Measurements from ENCODE around the gene PITPNM1. TPM values are rescaled to one million over a fixed set of nuclear protein-coding genes. Genes with fewer than 3 reads are reported as not detected.
A peak's percentile ranks its signal among the peaks of the same experiment; 100 is the strongest.

The PITPNM1 gene
- total and polyA plus RNA-seq, 2 experiments from 2014 or later: 9.1 to 57.1 TPM

DNA sequence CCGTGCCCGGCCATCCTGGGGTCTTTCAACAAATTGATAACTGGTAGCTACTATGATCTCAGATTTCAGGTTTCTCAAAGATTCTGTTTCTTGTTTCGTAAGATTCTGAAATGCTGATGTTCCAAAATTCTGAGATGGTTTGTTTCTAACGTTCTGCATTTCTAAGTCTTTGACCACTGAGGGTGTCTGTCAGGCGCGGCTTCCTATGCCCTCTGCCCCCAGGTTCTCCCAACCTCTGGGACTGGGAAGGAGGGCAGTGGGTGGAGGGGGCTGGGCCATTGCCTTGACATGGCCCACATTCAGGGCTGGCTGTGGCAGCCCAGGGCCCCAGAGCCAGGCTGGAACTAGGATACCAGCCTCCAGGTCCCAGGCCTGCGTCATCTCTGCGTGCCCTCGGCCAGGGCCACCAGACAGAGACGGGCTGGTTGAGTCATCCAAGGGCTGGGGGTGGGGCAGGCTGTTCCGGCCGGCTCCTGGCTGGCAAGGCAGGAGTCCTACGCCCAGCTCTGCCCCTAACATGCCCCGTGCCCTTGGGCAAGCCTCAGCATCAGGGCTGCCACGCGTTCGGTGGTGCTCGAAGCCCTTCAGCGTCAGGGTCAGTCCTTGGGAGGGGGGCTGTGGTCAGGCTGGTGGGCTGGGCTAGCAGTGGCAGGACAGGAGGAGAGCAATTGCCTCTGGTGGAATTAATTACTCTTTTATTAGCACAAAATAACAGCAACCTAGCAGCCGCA is 41.3 kb downstream of the PITPNM1 start:
- DNase-seq (ENCODE audit: low spot score) (no peak), ATAC-seq (no peak)
- no peak overlapping the region for H3K27ac ChIP-seq (ENCODE audit: low read depth)
- peak overlapping the region; percentile 83; the same call in 1 of the 2 replicates for H3K27ac Mint-ChIP-seq
- H3K4me1 Mint-ChIP-seq: peaks cover 15% of the 10 kb centered on the region; the same call in 2 of the 3 replicates
- no peaks in the 10 kb centered on the region for H4K20me1 ChIP-seq (replicated peaks; ENCODE audit: insufficient read depth)
- H2AFZ ChIP-seq: peak overlapping the region; percentile 84
- peak overlapping the region; percentile 85 for H3K4me3 Mint-ChIP-seq
- no peaks in the 10 kb centered on the region for H3K36me3 ChIP-seq (ENCODE audit: insufficient read depth)
- no peaks in the 10 kb centered on the region for H3F3A ChIP-seq (replicated peaks; ENCODE audit: low read depth)
- H3K9me2 ChIP-seq (ENCODE audit: insufficient read depth): no peaks in the 10 kb centered on the region
- H3K36me3 Mint-ChIP-seq (ENCODE audit: low read depth): no peaks in the 10 kb centered on the region; the same call in 2 of the 3 replicates
- no peaks in the 10 kb centered on the region for H3K27me3 ChIP-seq (ENCODE audit: insufficient read depth)
- H3K27me3 Mint-ChIP-seq (ENCODE audit: insufficient read depth, low read depth, poor library complexity): peaks cover 15% of the 10 kb centered on the region
- H3K4me1 ChIP-seq (ENCODE audit: insufficient read depth): peaks cover 13% of the 10 kb centered on the region; the same call in 1 of the 2 replicates
- H3K4me3 ChIP-seq: peak overlapping the region; percentile 93
- TF ChIP-seq POLR2AphosphoS5 (IDR thresholded peaks at IDR 0.05; ENCODE audit: low read depth) (no peak), EZH2 (IDR thresholded peaks at IDR 0.05; ENCODE audit: low read depth, unreplicated experiment) (no peak), EZH2phosphoT487 (IDR thresholded peaks at IDR 0.05; ENCODE audit: unreplicated experiment) (no peak), ZNF114 (CRISPR knock-in tag; IDR thresholded peaks at IDR 0.05) (no peak), NANOG (IDR thresholded peaks at IDR 0.05; ENCODE audit: borderline replicate concordance) (no peak), ZNF331 (CRISPR knock-in tag; IDR thresholded peaks at IDR 0.05; ENCODE audit: low read depth) (no peak), CREB1 (CRISPR knock-in tag; IDR thresholded peaks at IDR 0.05; ENCODE audit: low read depth) (no peak), JUNB (IDR thresholded peaks at IDR 0.05; ENCODE audit: unreplicated experiment) (no peak), STAT1 (IDR thresholded peaks at IDR 0.05; ENCODE audit: unreplicated experiment) (no peak)
- TF ChIP-seq, protein P1, sequence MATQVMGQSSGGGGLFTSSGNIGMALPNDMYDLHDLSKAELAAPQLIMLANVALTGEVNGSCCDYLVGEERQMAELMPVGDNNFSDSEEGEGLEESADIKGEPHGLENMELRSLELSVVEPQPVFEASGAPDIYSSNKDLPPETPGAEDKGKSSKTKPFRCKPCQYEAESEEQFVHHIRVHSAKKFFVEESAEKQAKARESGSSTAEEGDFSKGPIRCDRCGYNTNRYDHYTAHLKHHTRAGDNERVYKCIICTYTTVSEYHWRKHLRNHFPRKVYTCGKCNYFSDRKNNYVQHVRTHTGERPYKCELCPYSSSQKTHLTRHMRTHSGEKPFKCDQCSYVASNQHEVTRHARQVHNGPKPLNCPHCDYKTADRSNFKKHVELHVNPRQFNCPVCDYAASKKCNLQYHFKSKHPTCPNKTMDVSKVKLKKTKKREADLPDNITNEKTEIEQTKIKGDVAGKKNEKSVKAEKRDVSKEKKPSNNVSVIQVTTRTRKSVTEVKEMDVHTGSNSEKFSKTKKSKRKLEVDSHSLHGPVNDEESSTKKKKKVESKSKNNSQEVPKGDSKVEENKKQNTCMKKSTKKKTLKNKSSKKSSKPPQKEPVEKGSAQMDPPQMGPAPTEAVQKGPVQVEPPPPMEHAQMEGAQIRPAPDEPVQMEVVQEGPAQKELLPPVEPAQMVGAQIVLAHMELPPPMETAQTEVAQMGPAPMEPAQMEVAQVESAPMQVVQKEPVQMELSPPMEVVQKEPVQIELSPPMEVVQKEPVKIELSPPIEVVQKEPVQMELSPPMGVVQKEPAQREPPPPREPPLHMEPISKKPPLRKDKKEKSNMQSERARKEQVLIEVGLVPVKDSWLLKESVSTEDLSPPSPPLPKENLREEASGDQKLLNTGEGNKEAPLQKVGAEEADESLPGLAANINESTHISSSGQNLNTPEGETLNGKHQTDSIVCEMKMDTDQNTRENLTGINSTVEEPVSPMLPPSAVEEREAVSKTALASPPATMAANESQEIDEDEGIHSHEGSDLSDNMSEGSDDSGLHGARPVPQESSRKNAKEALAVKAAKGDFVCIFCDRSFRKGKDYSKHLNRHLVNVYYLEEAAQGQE (IDR thresholded peaks at IDR 0.05; ENCODE audit: unreplicated experiment): no peak
- TF ChIP-seq, protein P2, sequence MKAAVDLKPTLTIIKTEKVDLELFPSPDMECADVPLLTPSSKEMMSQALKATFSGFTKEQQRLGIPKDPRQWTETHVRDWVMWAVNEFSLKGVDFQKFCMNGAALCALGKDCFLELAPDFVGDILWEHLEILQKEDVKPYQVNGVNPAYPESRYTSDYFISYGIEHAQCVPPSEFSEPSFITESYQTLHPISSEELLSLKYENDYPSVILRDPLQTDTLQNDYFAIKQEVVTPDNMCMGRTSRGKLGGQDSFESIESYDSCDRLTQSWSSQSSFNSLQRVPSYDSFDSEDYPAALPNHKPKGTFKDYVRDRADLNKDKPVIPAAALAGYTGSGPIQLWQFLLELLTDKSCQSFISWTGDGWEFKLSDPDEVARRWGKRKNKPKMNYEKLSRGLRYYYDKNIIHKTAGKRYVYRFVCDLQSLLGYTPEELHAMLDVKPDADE (IDR thresholded peaks at IDR 0.05): no peak
- TF ChIP-seq, protein P3, sequence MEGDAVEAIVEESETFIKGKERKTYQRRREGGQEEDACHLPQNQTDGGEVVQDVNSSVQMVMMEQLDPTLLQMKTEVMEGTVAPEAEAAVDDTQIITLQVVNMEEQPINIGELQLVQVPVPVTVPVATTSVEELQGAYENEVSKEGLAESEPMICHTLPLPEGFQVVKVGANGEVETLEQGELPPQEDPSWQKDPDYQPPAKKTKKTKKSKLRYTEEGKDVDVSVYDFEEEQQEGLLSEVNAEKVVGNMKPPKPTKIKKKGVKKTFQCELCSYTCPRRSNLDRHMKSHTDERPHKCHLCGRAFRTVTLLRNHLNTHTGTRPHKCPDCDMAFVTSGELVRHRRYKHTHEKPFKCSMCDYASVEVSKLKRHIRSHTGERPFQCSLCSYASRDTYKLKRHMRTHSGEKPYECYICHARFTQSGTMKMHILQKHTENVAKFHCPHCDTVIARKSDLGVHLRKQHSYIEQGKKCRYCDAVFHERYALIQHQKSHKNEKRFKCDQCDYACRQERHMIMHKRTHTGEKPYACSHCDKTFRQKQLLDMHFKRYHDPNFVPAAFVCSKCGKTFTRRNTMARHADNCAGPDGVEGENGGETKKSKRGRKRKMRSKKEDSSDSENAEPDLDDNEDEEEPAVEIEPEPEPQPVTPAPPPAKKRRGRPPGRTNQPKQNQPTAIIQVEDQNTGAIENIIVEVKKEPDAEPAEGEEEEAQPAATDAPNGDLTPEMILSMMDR (conservative IDR thresholded peaks at IDR 0.05; ENCODE audit: low read depth in 2 of 2): no peak
- TF ChIP-seq, protein P4, sequence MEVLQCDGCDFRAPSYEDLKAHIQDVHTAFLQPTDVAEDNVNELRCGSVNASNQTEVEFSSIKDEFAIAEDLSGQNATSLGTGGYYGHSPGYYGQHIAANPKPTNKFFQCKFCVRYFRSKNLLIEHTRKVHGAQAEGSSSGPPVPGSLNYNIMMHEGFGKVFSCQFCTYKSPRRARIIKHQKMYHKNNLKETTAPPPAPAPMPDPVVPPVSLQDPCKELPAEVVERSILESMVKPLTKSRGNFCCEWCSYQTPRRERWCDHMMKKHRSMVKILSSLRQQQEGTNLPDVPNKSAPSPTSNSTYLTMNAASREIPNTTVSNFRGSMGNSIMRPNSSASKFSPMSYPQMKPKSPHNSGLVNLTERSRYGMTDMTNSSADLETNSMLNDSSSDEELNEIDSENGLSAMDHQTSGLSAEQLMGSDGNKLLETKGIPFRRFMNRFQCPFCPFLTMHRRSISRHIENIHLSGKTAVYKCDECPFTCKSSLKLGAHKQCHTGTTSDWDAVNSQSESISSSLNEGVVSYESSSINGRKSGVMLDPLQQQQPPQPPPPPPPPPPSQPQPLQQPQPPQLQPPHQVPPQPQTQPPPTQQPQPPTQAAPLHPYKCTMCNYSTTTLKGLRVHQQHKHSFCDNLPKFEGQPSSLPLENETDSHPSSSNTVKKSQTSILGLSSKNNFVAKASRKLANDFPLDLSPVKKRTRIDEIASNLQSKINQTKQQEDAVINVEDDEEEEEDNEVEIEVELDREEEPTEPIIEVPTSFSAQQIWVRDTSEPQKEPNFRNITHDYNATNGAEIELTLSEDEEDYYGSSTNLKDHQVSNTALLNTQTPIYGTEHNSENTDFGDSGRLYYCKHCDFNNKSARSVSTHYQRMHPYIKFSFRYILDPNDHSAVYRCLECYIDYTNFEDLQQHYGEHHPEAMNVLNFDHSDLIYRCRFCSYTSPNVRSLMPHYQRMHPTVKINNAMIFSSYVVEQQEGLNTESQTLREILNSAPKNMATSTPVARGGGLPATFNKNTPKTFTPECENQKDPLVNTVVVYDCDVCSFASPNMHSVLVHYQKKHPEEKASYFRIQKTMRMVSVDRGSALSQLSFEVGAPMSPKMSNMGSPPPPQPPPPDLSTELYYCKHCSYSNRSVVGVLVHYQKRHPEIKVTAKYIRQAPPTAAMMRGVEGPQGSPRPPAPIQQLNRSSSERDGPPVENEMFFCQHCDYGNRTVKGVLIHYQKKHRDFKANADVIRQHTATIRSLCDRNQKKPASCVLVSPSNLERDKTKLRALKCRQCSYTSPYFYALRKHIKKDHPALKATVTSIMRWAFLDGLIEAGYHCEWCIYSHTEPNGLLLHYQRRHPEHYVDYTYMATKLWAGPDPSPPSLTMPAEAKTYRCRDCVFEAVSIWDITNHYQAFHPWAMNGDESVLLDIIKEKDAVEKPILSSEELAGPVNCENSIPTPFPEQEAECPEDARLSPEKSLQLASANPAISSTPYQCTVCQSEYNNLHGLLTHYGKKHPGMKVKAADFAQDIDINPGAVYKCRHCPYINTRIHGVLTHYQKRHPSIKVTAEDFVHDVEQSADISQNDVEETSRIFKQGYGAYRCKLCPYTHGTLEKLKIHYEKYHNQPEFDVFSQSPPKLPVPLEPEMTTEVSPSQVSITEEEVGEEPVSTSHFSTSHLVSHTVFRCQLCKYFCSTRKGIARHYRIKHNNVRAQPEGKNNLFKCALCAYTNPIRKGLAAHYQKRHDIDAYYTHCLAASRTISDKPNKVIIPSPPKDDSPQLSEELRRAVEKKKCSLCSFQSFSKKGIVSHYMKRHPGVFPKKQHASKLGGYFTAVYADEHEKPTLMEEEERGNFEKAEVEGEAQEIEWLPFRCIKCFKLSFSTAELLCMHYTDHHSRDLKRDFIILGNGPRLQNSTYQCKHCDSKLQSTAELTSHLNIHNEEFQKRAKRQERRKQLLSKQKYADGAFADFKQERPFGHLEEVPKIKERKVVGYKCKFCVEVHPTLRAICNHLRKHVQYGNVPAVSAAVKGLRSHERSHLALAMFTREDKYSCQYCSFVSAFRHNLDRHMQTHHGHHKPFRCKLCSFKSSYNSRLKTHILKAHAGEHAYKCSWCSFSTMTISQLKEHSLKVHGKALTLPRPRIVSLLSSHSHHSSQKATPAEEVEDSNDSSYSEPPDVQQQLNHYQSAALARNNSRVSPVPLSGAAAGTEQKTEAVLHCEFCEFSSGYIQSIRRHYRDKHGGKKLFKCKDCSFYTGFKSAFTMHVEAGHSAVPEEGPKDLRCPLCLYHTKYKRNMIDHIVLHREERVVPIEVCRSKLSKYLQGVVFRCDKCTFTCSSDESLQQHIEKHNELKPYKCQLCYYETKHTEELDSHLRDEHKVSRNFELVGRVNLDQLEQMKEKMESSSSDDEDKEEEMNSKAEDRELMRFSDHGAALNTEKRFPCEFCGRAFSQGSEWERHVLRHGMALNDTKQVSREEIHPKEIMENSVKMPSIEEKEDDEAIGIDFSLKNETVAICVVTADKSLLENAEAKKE (CRISPR knock-in tag; IDR thresholded peaks at IDR 0.05): no peak
- H3K4me2 ChIP-seq: peak overlapping the region; percentile 78
- H3K9me3 Mint-ChIP-seq: no peaks in the 10 kb centered on the region
- peaks cover 9% of the 10 kb centered on the region; the same call in 1 of the 2 replicates for H3K79me2 ChIP-seq (replicated peaks; ENCODE audit: insufficient read depth)
